ENCODE measurements around the gene KIF5A. TPM values are rescaled to one million over a fixed set of nuclear protein-coding genes. Genes with fewer than 3 reads are reported as not detected.

Gene KIF5A
- total and polyA plus RNA-seq, 2 donors (not counting 1 experiment from before 2014, with no cell fraction given) = 0.09 to 0.67 TPM

- intact Hi-C loops (cut with micrococcal nuclease) = no loop called here
- Mint-ChIP-seq H3K27ac (no peak overlapping the region), H3K4me1 (no peaks in the 10 kb centered on the region), H3K9me3 (ENCODE audit: insufficient read depth) (no peaks in the 10 kb centered on the region), H3K27me3 (no peaks in the 10 kb centered on the region), H3K4me3 (no peak overlapping the region)
- TF ChIP-seq EZH2 (IDR thresholded peaks at IDR 0.05; ENCODE audit: borderline replicate concordance, insufficient read depth, low read depth, low read length, poor library complexity, severe bottlenecking) (no peak), CTCF (IDR thresholded peaks at IDR 0.05) (no peak)
- CTCF ChIA-PET = no interaction called here
- H3K27me3 ChIP-seq (replicated peaks in 1 of 4; ENCODE audit: control extremely low read depth in 1 of 4, control insufficient read depth in 3 of 4, insufficient read depth in 4 of 4, low read length in 3 of 4) = no peaks in the 10 kb centered on the region
- no peaks in the 10 kb centered on the region for H4K20me1 ChIP-seq (ENCODE audit: control insufficient read depth, insufficient read depth, low read length, poor library complexity, severe bottlenecking)
- H3K9ac ChIP-seq (ENCODE audit: low read length) = no peak overlapping the region
- no peak overlapping the region for H3K4me3 ChIP-seq (ENCODE audit: control extremely low read depth in 1 of 5, extremely low read depth in 1 of 5, insufficient read depth in 1 of 5, low read depth in 2 of 5, low read length in 4 of 5)
- DNase-seq = no peak
- no peak overlapping the region for H2AFZ ChIP-seq (ENCODE audit: insufficient read depth, low read depth, low read length, poor library complexity, severe bottlenecking)
- H3K9me3 ChIP-seq (ENCODE audit: control extremely low read depth in 1 of 3, control insufficient read depth in 2 of 3, insufficient read depth in 1 of 3, low read length in 2 of 3) = no peaks in the 10 kb centered on the region
- H3K27ac ChIP-seq (ENCODE audit: low read length in 2 of 2) = no peak overlapping the region
- POLR2A ChIA-PET = no interaction called here
- no peak overlapping the region for H3K4me2 ChIP-seq (replicated peaks; ENCODE audit: low read depth, low read length, poor library complexity, severe bottlenecking)
- no peak for ATAC-seq (ENCODE audit: low read depth)
- peaks cover 17 to 83% of the 10 kb centered on the region in 2 experiments for H3K36me3 ChIP-seq (replicated peaks in 1 of 2; ENCODE audit: control extremely low read depth in 1 of 2, control insufficient read depth in 1 of 2, extremely low read depth in 1 of 2, insufficient read depth in 2 of 2, low read length in 1 of 2)
- no peaks in the 10 kb centered on the region for H3K79me2 ChIP-seq (ENCODE audit: control insufficient read depth, insufficient read depth, low read length)
- 97% methylated on average over 3 of the region's 5 CpGs for WGBS (ENCODE audit: insufficient coverage)
- no peaks in the 10 kb centered on the region for H3K4me1 ChIP-seq (ENCODE audit: control insufficient read depth in 2 of 2, insufficient read depth in 2 of 2, low read length in 2 of 2)
Measured at GRCh38 chr12:57534250-57534649, 15.6 kb upstream of the KIF5A start.

- H3K9me3 Mint-ChIP-seq (ENCODE audit: insufficient read depth) = no peaks in the 10 kb centered on the region
- ChIA-PET CTCF (no interaction called here), POLR2A (no interaction called here)
- H3K9ac ChIP-seq (ENCODE audit: low read length) = no peak overlapping the region
- no peaks in the 10 kb centered on the region for H3K4me1 ChIP-seq (ENCODE audit: control insufficient read depth in 2 of 2, insufficient read depth in 2 of 2, low read length in 2 of 2)
- no peak overlapping the region for H3K27ac ChIP-seq (ENCODE audit: low read length in 2 of 2)
- no peaks in the 10 kb centered on the region for H4K20me1 ChIP-seq (ENCODE audit: control insufficient read depth, insufficient read depth, low read length, poor library complexity, severe bottlenecking)
- H3K27ac Mint-ChIP-seq = no peak overlapping the region
- H3K79me2 ChIP-seq (ENCODE audit: control insufficient read depth, insufficient read depth, low read length) = no peaks in the 10 kb centered on the region
- WGBS (ENCODE audit: insufficient coverage) = 100% methylated on average over 2 of the region's 3 CpGs
- H3K27me3 ChIP-seq (replicated peaks in 1 of 4; ENCODE audit: control extremely low read depth in 1 of 4, control insufficient read depth in 3 of 4, insufficient read depth in 4 of 4, low read length in 3 of 4) = no peaks in the 10 kb centered on the region
- H3K4me3 Mint-ChIP-seq = no peak overlapping the region
- H3K36me3 ChIP-seq (replicated peaks in 1 of 2; ENCODE audit: control extremely low read depth in 1 of 2, control insufficient read depth in 1 of 2, extremely low read depth in 1 of 2, insufficient read depth in 2 of 2, low read length in 1 of 2) = peaks cover 12 to 77% of the 10 kb centered on the region in 2 experiments
- no peak for DNase-seq
- H3K27me3 Mint-ChIP-seq = no peaks in the 10 kb centered on the region
- no peak overlapping the region for H2AFZ ChIP-seq (ENCODE audit: insufficient read depth, low read depth, low read length, poor library complexity, severe bottlenecking)
- no peaks in the 10 kb centered on the region for H3K9me3 ChIP-seq (ENCODE audit: control extremely low read depth in 1 of 3, control insufficient read depth in 2 of 3, insufficient read depth in 1 of 3, low read length in 2 of 3)
- H3K4me1 Mint-ChIP-seq = no peaks in the 10 kb centered on the region
- no peak for ATAC-seq (ENCODE audit: low read depth)
- intact Hi-C loops (cut with micrococcal nuclease) = no loop called here
- H3K4me3 ChIP-seq (ENCODE audit: control extremely low read depth in 1 of 5, extremely low read depth in 1 of 5, insufficient read depth in 1 of 5, low read depth in 2 of 5, low read length in 4 of 5) = no peak overlapping the region
- no peak overlapping the region for H3K4me2 ChIP-seq (replicated peaks; ENCODE audit: low read depth, low read length, poor library complexity, severe bottlenecking)
- no peak for TF ChIP-seq CTCF (IDR thresholded peaks at IDR 0.05)
- TF ChIP-seq EZH2 (IDR thresholded peaks at IDR 0.05; ENCODE audit: borderline replicate concordance, insufficient read depth, low read depth, low read length, poor library complexity, severe bottlenecking) = no peak
Measured at GRCh38 chr12:57534991-57535543, 14.8 kb upstream of the KIF5A start.
